GM23338 (cell line): Measurements from ENCODE around the gene ATF7. TPM values are rescaled to one million over a fixed set of nuclear protein-coding genes. Genes with fewer than 3 reads are reported as not detected.

ENCODE experiments used
- ATAC-seq: fragments of 200-7000 bp; cut with Tn5 transposase; 3 replicates; pipeline ENCODE4 v1.9.1; 2020
- DNase-seq: peaks from one replicate; pipeline ENCODE4 v3.0.0-alpha.2; 2015; ENCODE audit warnings: low spot score
- H2AFZ ChIP-seq: fragments of 200-600 bp; sonication (generic); 2 replicates; pipeline ENCODE4 v1.8.0; 2016; ENCODE audit warnings: antibody characterized with exemption, mild to moderate bottlenecking, moderate library complexity
- H3F3A ChIP-seq: fragments of 200-600 bp; sonication (generic); replicated peaks from 2 replicates; pipeline ENCODE4 v1.8.0; 2017; ENCODE audit warnings: antibody characterized with exemption, mixed run types, low read depth
- H3K27ac ChIP-seq: fragments of 200-600 bp; sonication (generic); 2 replicates; pipeline ENCODE4 v1.6.1; 2016; ENCODE audit warnings: low read depth
- H3K27me3 ChIP-seq: fragments of 200-600 bp; sonication (generic); 2 replicates; pipeline ENCODE4 v1.8.0; 2016; ENCODE audit warnings: mild to moderate bottlenecking, mixed run types, moderate library complexity; ENCODE audit not compliant: insufficient read depth
- H3K36me3 ChIP-seq: fragments of 200-600 bp; sonication (generic); 2 replicates; pipeline ENCODE4 v1.8.0; 2016; ENCODE audit warnings: mild to moderate bottlenecking; ENCODE audit not compliant: insufficient read depth
- H3K4me1 ChIP-seq: fragments of 200-600 bp; sonication (generic); 2 replicates; pipeline ENCODE4 v1.8.0; 2016; ENCODE audit warnings: mild to moderate bottlenecking, moderate library complexity; ENCODE audit not compliant: insufficient read depth
- H3K4me2 ChIP-seq: fragments of 200-600 bp; sonication (generic); 2 replicates; pipeline ENCODE4 v1.7.1; 2017; ENCODE audit warnings: mixed run types
- H3K4me3 ChIP-seq: fragments of 200-600 bp; sonication (generic); 2 replicates; pipeline ENCODE4 v1.6.1; 2016; ENCODE audit warnings: mixed run types
- H3K79me2 ChIP-seq: fragments of 200-600 bp; sonication (generic); replicated peaks from 2 replicates; pipeline ENCODE4 v1.8.0; 2017; ENCODE audit warnings: mild to moderate bottlenecking; ENCODE audit not compliant: insufficient read depth
- H3K9me2 ChIP-seq: fragments of 200-600 bp; sonication (generic); 2 replicates; pipeline ENCODE4 v1.8.0; 2017; ENCODE audit not compliant: insufficient read depth
- H4K20me1 ChIP-seq: fragments of 200-600 bp; sonication (generic); replicated peaks from 2 replicates; pipeline ENCODE4 v1.8.0; 2017; ENCODE audit warnings: mild to moderate bottlenecking; ENCODE audit not compliant: insufficient read depth
- H3K27ac Mint-ChIP-seq: 2 replicates; pipeline ENCODE4 v1.8.0; 2020; ENCODE audit warnings: inconsistent platforms, mild to moderate bottlenecking, moderate library complexity, mixed read lengths
- H3K27me3 Mint-ChIP-seq: 3 replicates; pipeline ENCODE4 v1.8.0; 2022; ENCODE audit warnings: low read depth, mild to moderate bottlenecking, moderate library complexity, mixed read lengths, inconsistent platforms; ENCODE audit not compliant: insufficient read depth, poor library complexity
- H3K36me3 Mint-ChIP-seq: 3 replicates; pipeline ENCODE4 v1.8.0; 2021; ENCODE audit warnings: low read depth, mild to moderate bottlenecking, inconsistent platforms, moderate library complexity, mixed read lengths
- H3K4me1 Mint-ChIP-seq: 3 replicates; pipeline ENCODE4 v1.8.0; 2020; ENCODE audit warnings: mild to moderate bottlenecking, inconsistent platforms, mixed read lengths
- H3K4me3 Mint-ChIP-seq: 3 replicates; pipeline ENCODE4 v1.8.0; 2021; ENCODE audit warnings: moderate library complexity, mild to moderate bottlenecking, inconsistent platforms, mixed read lengths
- H3K9me3 Mint-ChIP-seq: 3 replicates; pipeline ENCODE4 v1.8.0; 2020; ENCODE audit warnings: moderate library complexity, mild to moderate bottlenecking, inconsistent platforms, mixed read lengths
- CREB1 ChIP-seq: fragments of 250-450 bp; sonication (Bioruptor Pico); IDR thresholded peaks from 2 replicates; pipeline ENCODE4 v1.5.0; 2020; ENCODE audit warnings: low read depth, mild to moderate bottlenecking, moderate library complexity
- CTCF ChIP-seq, 2 experiments: fragments of 200-600 bp in 1 of 2; sonication (generic) in 1 of 2; conservative IDR thresholded peaks; 2 replicates each; pipeline versions ENCODE4 v1.5.1 to v1.6.1; 2016 to 2017; ENCODE audit warnings: antibody characterized with exemption in 2 of 2, low read depth in 2 of 2, mild to moderate bottlenecking in 2 of 2, moderate library complexity in 1 of 2
- EZH2phosphoT487 ChIP-seq: fragments of 200-600 bp; sonication (generic); IDR thresholded peaks from one replicate; pipeline ENCODE4 v1.8.1; 2018; ENCODE audit warnings: antibody characterized with exemption; ENCODE audit not compliant: unreplicated experiment
- JUNB ChIP-seq: IDR thresholded peaks from one replicate; pipeline ENCODE4 v1.6.1; 2016; ENCODE audit warnings: antibody characterized with exemption; ENCODE audit not compliant: unreplicated experiment
- NANOG ChIP-seq: IDR thresholded peaks from 2 replicates; pipeline ENCODE4 v1.6.1; 2016; ENCODE audit warnings: antibody characterized with exemption, borderline replicate concordance
- POLR2AphosphoS5 ChIP-seq: IDR thresholded peaks from 2 replicates; pipeline ENCODE4 v1.6.1; 2016; ENCODE audit warnings: antibody characterized with exemption, low read depth
- STAT1 ChIP-seq: IDR thresholded peaks from one replicate; pipeline ENCODE4 v1.6.1; 2016; ENCODE audit warnings: antibody characterized with exemption; ENCODE audit not compliant: unreplicated experiment
- ZNF331 ChIP-seq: fragments of 250-450 bp; sonication (Bioruptor Pico); IDR thresholded peaks from 2 replicates; pipeline ENCODE4 v1.5.0; 2020; ENCODE audit warnings: low read depth, mild to moderate bottlenecking, moderate library complexity
- ZNF462 ChIP-seq: fragments of 250-450 bp; sonication (Bioruptor Pico); IDR thresholded peaks from 2 replicates; pipeline ENCODE4 v1.5.0; 2020; ENCODE audit warnings: mild to moderate bottlenecking, moderate library complexity
- polyA plus RNA-seq: library from polyadenylated mRNA; unstranded; fragments of >200 nt; fragmentation: Nextera tagmentation; extraction: Ambion mirVana; gene quantifications from 2 replicates; pipeline ENCODE4 v1.2.1, GENCODE V29; 2016
- total RNA-seq: library from RNA; depleted of rRNA; stranded (reverse); fragments of >200 nt; shearing (Covaris generic); gene quantifications from 2 replicates; pipeline ENCODE4 v1.2.3, GENCODE V29; 2014
- TF ChIP-seq, protein P1 (sequence below): IDR thresholded peaks from one replicate; pipeline ENCODE4 v1.6.1; 2018; ENCODE audit warnings: antibody characterized with exemption; ENCODE audit not compliant: unreplicated experiment

ATF7 gene
- total and polyA plus RNA-seq, 2 experiments from 2014 or later = 13.9 to 16.3 TPM

- ATAC-seq = no peak
- H3K27ac Mint-ChIP-seq = peak overlapping the region; percentile 99
- H3K27ac ChIP-seq = peak overlapping the region; percentile 64; the same call in 1 of the 2 replicates
Measured at GRCh38 chr12:53626702-53627169, 554 bp upstream of the ATF7 start.

More at GRCh38 chr12:53626702-53627169, 554 bp upstream of the ATF7 start:
- Histone ChIP-seq H3F3A (no peaks in the 10 kb centered on the region), H3K9me2 (no peaks in the 10 kb centered on the region), H3K27me3 (no peaks in the 10 kb centered on the region), H3K4me1 (peaks cover 22% of the 10 kb centered on the region), H3K36me3 (no peaks in the 10 kb centered on the region), H3K79me2 (peaks cover 37% of the 10 kb centered on the region), H3K4me2 (peak overlapping the region; percentile 80), H2AFZ (peak overlapping the region; percentile 45), H3K4me3 (peak overlapping the region; percentile 63), H4K20me1 (no peaks in the 10 kb centered on the region)
- TF ChIP-seq POLR2AphosphoS5 (no peak), ZNF462 (CRISPR knock-in tag) (no peak), EZH2phosphoT487 (no peak), STAT1 (no peak), JUNB (no peak), CTCF (conservative IDR thresholded peaks at IDR 0.05; ENCODE audit: low read depth in 2 of 2) (no peak), ZNF331 (CRISPR knock-in tag) (no peak), CREB1 (no peak), NANOG (no peak)
- TF ChIP-seq, protein P1, sequence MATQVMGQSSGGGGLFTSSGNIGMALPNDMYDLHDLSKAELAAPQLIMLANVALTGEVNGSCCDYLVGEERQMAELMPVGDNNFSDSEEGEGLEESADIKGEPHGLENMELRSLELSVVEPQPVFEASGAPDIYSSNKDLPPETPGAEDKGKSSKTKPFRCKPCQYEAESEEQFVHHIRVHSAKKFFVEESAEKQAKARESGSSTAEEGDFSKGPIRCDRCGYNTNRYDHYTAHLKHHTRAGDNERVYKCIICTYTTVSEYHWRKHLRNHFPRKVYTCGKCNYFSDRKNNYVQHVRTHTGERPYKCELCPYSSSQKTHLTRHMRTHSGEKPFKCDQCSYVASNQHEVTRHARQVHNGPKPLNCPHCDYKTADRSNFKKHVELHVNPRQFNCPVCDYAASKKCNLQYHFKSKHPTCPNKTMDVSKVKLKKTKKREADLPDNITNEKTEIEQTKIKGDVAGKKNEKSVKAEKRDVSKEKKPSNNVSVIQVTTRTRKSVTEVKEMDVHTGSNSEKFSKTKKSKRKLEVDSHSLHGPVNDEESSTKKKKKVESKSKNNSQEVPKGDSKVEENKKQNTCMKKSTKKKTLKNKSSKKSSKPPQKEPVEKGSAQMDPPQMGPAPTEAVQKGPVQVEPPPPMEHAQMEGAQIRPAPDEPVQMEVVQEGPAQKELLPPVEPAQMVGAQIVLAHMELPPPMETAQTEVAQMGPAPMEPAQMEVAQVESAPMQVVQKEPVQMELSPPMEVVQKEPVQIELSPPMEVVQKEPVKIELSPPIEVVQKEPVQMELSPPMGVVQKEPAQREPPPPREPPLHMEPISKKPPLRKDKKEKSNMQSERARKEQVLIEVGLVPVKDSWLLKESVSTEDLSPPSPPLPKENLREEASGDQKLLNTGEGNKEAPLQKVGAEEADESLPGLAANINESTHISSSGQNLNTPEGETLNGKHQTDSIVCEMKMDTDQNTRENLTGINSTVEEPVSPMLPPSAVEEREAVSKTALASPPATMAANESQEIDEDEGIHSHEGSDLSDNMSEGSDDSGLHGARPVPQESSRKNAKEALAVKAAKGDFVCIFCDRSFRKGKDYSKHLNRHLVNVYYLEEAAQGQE = no peak
- Mint-ChIP-seq H3K4me3 (peak overlapping the region; percentile 85), H3K4me1 (peaks cover 26% of the 10 kb centered on the region), H3K36me3 (no peaks in the 10 kb centered on the region), H3K9me3 (no peaks in the 10 kb centered on the region), H3K27me3 (peaks cover 9% of the 10 kb centered on the region)
- no peak for DNase-seq
